Umbilical cord (tissue), 2 donors: ENCODE measurements around the gene TCEAL5. TPM values are rescaled to one million over a fixed set of nuclear protein-coding genes. Genes with fewer than 3 reads are reported as not detected.
"Not testable (repeated sequence)": the region's sequence is repeated elsewhere in the genome, so short reads cannot be mapped to it uniquely, and the experiment has no call there.

ENCODE experiments used
- DNase-seq: peaks from one replicate; pipeline ENCODE4 v3.0.0-alpha.2; 2015; ENCODE audit warnings: low spot score
- total RNA-seq: library from RNA; depleted of rRNA; stranded (reverse); fragments of >200 nt; gene quantifications from one replicate; pipeline ENCODE4 v1.2.3, GENCODE V29; 2014; ENCODE audit warnings: low replicate concordance; ENCODE audit not compliant: insufficient read depth

The TCEAL5 gene
- total RNA-seq: not detected

- peak; percentile 13 for DNase-seq
Observed at GRCh38 chrX:103276581-103277002, at the start of gene TCEAL5. TCEAL5 (minus strand) TSS chrX:103276750; CDS start chrX:103274563, 2,187 bp downstream.

GRCh38 chrX:103311399-103311780 is 34.8 kb upstream of the TCEAL5 start:
- no peak for DNase-seq

- peak; percentile 43 for DNase-seq
Observed at GRCh38 chrX:103310555-103311398, 34.2 kb upstream of the TCEAL5 start, which contains the start of gene BEX2. BEX2 (minus strand) TSS chrX:103310990; CDS start chrX:103309976, 1,014 bp downstream.

GRCh38 chrX:103309860-103310554 is 33.5 kb upstream of the TCEAL5 start:
- DNase-seq: no peak

GRCh38 chrX:103305666-103306065 is 29.1 kb upstream of the TCEAL5 start:
- DNase-seq: not testable (repeated sequence)

- no peak for DNase-seq
Observed at GRCh38 chrX:103304705-103305104, 28.2 kb upstream of the TCEAL5 start.

- DNase-seq: no peak
Observed at GRCh38 chrX:103293118-103293517, 16.6 kb upstream of the TCEAL5 start.

GRCh38 chrX:103279624-103280023 is 3.1 kb upstream of the TCEAL5 start:
- DNase-seq: no peak

GRCh38 chrX:103275947-103276567 is 493 bp downstream of the TCEAL5 start:
- DNase-seq: no peak

- DNase-seq: no peak
Observed at GRCh38 chrX:103274284-103274683, 2.3 kb downstream of the TCEAL5 start.

GRCh38 chrX:103258275-103258674 is 18.3 kb downstream of the TCEAL5 start:
- no peak for DNase-seq

- DNase-seq: no peak
Observed at GRCh38 chrX:103256651-103257050, 19.9 kb downstream of the TCEAL5 start.

GRCh38 chrX:103254921-103255493 is 21.5 kb downstream of the TCEAL5 start, which contains the start of gene TCEAL8:
TCEAL8 (minus strand) TSS chrX:103255155; CDS start chrX:103253979, 1,176 bp downstream.
- peak; percentile 91 for DNase-seq

- peak; percentile 64 for DNase-seq
Observed at GRCh38 chrX:103254171-103254824, 22.3 kb downstream of the TCEAL5 start.

GRCh38 chrX:103253608-103254007 is 22.9 kb downstream of the TCEAL5 start:
- DNase-seq: peak; percentile 59

GRCh38 chrX:103250977-103251376 is 25.6 kb downstream of the TCEAL5 start:
- peak; percentile 38 for DNase-seq

GRCh38 chrX:103249805-103250204 is 26.7 kb downstream of the TCEAL5 start:
- DNase-seq: no peak

- peak; percentile 6 for DNase-seq
Observed at GRCh38 chrX:103248553-103248952, 28.0 kb downstream of the TCEAL5 start.

- DNase-seq: no peak
Observed at GRCh38 chrX:103240155-103240554, 36.4 kb downstream of the TCEAL5 start.

GRCh38 chrX:103236296-103236695 is 40.3 kb downstream of the TCEAL5 start:
- DNase-seq: no peak

GRCh38 chrX:103235608-103236007 is 40.9 kb downstream of the TCEAL5 start:
- DNase-seq: not testable (repeated sequence)
